Right ventricle myocardium inferior (tissue), 1 donor: ENCODE measurements around the gene STAG3. TPM values are rescaled to one million over a fixed set of nuclear protein-coding genes. Genes with fewer than 3 reads are reported as not detected.
"Not testable (repeated sequence)": the region's sequence is repeated elsewhere in the genome, so short reads cannot be mapped to it uniquely, and the experiment has no call there.

ENCODE experiments used
- ATAC-seq: fragments of 200-7000 bp; cut with Tn5 transposase; one replicate; pipeline ENCODE4 v1.9.1; 2020; ENCODE audit warnings: mild to moderate bottlenecking, moderate library complexity
- DNase-seq: peaks from one replicate; pipeline ENCODE4 v3.0.0; 2021; ENCODE audit errors: missing footprints
- intact Hi-C: fragments of 100-400 bp; cut with DNase I; formaldehyde crosslinking; loops from one replicate; pipeline ENCODE4 v1.11.0; 2022
- long read RNA-seq: library from polyadenylated mRNA; unstranded; transcript quantifications from one replicate; pipeline ENCODE4 v2.0.0, GENCODE V29; 2021
- total RNA-seq: library from RNA; stranded (reverse); fragmentation: NEBNext Ultra II Directional; extraction: Animal tissue kit (Norgen Biotek cat#: 25700); gene quantifications from one replicate; pipeline ENCODE4 v1.2.1, GENCODE V29; 2021
- donor health status: DM: no; HTN: yes; CAD: no; lungs with severe emphysema.

The STAG3 gene, protein sequence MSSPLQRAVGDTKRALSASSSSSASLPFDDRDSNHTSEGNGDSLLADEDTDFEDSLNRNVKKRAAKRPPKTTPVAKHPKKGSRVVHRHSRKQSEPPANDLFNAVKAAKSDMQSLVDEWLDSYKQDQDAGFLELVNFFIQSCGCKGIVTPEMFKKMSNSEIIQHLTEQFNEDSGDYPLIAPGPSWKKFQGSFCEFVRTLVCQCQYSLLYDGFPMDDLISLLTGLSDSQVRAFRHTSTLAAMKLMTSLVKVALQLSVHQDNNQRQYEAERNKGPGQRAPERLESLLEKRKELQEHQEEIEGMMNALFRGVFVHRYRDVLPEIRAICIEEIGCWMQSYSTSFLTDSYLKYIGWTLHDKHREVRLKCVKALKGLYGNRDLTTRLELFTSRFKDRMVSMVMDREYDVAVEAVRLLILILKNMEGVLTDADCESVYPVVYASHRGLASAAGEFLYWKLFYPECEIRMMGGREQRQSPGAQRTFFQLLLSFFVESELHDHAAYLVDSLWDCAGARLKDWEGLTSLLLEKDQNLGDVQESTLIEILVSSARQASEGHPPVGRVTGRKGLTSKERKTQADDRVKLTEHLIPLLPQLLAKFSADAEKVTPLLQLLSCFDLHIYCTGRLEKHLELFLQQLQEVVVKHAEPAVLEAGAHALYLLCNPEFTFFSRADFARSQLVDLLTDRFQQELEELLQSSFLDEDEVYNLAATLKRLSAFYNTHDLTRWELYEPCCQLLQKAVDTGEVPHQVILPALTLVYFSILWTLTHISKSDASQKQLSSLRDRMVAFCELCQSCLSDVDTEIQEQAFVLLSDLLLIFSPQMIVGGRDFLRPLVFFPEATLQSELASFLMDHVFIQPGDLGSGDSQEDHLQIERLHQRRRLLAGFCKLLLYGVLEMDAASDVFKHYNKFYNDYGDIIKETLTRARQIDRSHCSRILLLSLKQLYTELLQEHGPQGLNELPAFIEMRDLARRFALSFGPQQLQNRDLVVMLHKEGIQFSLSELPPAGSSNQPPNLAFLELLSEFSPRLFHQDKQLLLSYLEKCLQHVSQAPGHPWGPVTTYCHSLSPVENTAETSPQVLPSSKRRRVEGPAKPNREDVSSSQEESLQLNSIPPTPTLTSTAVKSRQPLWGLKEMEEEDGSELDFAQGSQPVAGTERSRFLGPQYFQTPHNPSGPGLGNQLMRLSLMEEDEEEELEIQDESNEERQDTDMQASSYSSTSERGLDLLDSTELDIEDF
- total RNA-seq = 0.51 TPM
- long read RNA-seq, partial matches to known transcripts = 1 of 1 reads
- long read RNA-seq, other reads (novel, unspliced or antisense) = 0 of 1 reads

DNA sequence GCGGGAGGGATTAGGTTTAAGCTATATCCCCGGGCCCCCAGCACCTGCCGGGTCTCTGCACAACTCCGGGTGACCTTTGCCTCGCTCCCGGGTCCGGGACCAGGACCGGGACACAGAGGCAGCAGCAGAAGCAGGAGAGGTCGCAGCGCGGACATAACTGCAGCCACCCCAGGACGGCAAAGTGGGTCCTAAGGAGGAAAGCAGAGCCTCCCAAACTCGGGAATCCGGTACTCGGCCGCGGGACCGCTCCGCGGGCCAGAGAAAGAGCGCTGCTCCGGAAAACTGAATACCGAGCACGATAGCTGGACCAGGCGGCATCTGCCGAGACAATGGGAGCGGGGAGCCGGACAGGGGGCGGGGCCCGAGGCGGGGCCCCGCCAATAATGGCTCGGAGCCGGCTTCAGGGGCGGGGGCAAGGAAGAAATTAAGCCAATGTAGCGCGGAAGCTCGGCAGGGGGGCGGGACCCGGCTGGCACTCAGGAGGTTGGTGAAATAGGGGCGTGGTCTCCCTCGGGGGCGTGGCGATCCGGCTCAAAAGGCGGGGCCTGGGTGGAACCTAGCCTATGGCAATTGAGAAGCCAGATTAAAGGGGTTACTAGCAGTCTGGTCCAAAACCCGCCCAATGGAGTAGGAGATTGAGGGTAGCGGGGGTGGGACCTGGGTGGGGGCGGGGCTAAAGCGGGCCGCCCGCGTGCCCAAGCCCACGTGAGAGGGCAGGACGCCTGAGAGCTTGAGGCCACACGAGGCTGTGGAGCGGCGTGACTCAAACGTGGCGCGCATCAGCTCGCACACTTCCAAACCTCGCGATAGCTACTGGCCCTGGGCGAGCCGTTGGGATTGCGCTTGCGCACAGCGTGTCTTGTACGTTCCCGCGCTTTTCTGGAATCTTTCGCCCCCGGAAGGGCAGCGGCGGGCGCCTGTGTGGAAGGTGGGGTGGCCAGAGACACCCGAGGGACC, at the start of gene STAG3, which contains the start of gene GPC2:
Gene STAG3 (plus strand): TSS at position 874 of the 957 bp plus-strand sequence. CDS start 2,639 bp downstream, outside the sequence.
Gene GPC2 (minus strand): TSS at position 337 of the 957 bp plus-strand sequence. CDS start 182 bp downstream, at position 155.
- intact Hi-C loops = no loop called here

DNA sequence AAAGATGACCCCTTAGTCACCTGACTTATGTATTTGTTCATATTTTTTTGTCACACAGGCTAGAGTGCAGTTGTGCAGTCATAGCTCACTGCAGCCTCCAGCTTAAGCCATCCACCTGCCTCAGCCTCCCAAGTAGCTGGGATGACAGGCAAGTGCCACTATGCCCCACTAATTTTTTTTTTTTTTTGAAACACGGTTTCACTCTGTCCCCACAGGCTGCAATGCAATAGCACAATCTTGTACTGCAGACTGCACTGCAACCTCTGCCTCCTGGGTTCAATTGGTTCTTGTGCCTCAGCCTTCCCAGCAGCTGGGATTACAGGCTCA, 49.1 kb upstream of the STAG3 start:
- DNase-seq = no peak
- ATAC-seq = no peak
- intact Hi-C loops = loop anchor here (5.0 kb wide), 3 partner anchors 36 to 136 kb away; no protein-coding TSS in a partner anchor

More for the DNA sequence above, at the start of gene STAG3, which contains the start of gene GPC2:
- peak; percentile 93 for ATAC-seq
- DNase-seq = peak; percentile 98

DNA sequence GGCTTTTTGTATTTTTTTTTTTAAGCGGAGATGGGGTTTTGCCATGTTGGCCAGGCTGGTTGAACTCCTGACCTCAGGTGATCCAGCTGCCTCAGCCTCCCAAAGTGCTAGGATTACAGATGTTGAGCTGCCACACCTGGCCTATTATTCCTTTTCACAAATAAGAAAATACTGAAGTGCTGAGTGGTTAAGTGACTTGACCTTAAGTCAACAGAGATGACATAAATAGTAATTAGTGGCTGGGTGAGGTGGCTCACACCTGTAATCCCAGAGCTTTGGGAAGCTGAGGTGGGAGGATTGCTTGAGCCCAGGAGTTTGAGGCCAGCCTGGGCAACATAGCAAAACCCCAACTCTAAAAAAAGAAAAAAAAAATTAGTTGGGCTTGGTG, 47.5 kb upstream of the STAG3 start:
- ATAC-seq, DNase-seq: not testable (repeated sequence)
- intact Hi-C loops = loop anchor here (5.0 kb wide), 1 partner anchor 218 kb away; no protein-coding TSS in a partner anchor

DNA sequence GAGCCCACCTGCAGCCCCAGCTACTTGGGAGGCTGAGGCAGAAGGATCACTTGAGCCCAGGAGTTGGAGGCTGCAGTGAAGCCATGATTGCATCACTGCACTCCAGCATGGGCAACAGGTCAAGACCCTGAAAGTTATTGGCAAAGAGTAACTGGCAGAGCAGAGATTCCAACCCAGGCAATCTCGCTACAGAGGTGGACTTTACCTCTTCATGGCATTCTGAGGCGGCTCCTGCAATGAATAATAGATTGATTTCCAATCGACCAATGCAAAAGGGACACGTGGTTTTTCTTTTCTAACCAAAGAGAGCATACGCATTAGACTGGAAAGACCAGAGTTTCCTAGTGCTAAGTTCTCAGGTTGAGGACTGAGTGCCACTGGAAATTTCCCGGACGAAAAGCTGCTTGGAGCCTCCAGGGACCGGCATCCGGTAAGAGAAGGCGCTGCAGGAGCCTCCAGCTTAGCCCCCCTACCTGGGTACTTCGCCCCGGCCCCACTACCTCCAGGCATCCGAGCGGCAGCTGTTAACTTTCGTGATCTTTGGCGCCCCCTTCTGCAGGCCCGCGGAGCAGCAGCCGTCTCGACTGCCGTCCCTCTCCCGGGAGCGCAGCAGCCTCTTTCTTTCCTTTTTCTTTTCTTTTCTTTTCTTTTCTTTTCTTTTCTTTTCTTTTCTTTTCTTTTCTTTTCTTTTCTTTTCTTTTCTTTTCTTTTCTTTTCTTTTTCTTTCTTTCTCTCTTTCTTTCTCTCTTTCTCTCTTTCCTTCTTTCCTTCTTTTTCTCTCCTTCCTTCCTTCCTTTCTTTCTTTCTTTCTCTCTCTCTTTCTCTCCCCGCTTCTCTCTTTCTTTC, 46.9 kb upstream of the STAG3 start:
- DNase-seq (peak; percentile 88), ATAC-seq (no peak)
- intact Hi-C loops = loop anchor here (5.0 kb wide), 1 partner anchor 219 kb away; no protein-coding TSS in a partner anchor

DNA sequence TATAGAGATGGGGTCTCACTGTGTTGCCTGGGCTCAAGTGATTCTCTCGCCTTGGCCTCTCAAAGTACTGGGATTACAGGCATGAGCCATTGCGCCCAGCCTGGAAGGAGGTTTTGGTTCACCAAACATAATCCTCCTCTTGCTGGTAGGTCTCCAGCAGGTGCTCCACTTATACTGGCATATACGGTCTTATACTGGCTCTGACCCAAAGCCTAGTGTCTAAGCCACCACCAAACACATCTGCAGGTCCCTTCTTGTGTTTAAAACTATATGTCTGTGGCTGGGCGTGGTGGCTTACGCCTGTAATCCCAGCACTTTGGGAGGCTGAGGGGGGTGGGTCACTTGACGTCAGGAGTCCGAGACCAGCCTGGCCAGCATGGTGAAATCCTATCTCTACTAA, 45.6 kb upstream of the STAG3 start:
- intact Hi-C loops = loop anchor here (5.0 kb wide), 1 partner anchor 220 kb away; no protein-coding TSS in a partner anchor
- no peak for ATAC-seq
- DNase-seq = no peak

DNA sequence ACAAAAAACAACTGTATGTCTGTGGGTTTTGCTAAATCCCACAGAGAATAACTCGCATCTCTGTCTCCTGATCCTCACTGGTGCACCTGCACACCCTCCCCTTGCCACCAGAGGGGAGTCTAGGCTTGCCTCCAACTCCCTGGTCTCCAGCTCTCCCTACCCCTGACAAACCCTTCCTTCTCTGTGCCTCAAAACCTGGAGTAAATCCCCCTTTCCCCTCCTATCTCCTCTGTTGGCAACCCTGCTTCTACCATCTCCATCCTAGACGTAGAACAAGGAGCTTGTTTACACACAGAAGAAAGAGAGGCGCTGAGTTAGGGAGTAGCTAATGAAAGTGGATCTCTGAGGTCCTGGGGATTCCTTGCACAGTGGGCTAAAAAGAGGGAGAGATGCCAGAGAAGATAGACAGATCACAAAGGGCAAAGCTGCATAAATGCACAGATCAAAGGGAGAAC, 45.0 kb upstream of the STAG3 start:
- DNase-seq = no peak
- intact Hi-C loops = loop anchor here (5.0 kb wide), 1 partner anchor 220 kb away; no protein-coding TSS in a partner anchor
- ATAC-seq = peak; percentile 53

DNA sequence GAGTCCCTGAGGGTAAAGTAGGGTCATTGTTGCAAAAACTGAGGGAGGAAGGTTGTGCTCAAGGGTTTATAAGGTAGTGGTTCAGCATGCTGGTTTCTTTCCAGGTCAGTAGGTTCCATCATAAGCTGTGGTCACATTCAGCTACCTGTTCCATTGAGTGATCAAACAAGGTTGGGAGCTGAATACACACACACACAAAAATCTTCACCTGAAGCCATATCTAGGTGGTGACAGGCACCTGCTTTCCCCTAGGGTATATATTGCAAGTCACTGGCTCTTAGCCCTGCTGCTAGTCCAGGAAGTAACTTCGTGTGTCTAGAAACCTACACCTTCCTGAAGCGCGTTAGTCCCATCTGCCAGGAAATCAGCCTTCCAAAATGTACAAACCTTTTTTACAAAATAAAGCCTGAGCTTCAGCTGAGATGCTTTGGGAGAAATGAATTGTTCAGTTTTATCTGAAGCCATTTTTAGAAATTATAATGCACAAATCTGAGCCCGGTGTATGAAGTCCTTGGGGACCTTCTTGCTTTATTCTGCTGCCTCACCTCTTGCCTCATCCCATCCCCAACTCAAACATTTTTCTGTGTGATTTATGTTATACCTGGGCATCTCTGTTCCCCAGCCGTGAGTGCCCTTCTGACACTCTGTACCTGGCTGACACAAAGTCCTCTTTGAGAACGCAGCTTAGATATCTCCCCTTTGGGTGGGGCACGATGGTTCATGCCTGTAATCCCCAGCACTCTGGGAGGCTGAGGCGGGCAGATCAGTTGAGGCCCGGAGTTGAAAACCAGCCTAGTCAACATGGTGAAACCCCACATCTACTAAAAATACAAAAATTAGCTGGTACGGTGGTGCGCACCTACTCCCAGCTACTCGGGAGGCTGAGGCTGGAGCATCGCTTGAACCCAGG, 39.6 kb upstream of the STAG3 start:
- intact Hi-C loops = no loop called here
- no peak for ATAC-seq

DNA sequence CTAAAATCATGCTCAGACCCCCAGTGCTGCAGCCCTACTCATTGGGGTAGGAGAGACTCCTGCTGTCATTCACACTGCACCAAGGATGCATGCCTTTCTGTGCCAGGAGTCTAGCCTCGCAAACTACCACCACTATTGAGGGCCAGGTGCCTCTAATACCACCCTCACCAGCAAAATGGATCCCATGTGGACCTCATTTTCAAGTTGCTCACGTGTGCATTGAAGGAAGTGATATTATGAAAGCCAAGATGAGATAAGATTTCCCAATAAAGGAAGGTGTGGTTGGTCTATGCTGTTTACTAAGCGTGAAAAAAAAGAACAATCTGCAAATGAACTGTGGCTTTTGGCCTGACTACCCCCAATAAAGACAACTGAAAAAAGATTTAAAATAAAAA, 36.2 kb upstream of the STAG3 start:
- DNase-seq = no peak
- intact Hi-C loops = loop anchor here (10.0 kb wide), 1 partner anchor 203 kb away; no protein-coding TSS in a partner anchor

More for the DNA sequence above, 39.6 kb upstream of the STAG3 start:
- DNase-seq = no peak

DNA sequence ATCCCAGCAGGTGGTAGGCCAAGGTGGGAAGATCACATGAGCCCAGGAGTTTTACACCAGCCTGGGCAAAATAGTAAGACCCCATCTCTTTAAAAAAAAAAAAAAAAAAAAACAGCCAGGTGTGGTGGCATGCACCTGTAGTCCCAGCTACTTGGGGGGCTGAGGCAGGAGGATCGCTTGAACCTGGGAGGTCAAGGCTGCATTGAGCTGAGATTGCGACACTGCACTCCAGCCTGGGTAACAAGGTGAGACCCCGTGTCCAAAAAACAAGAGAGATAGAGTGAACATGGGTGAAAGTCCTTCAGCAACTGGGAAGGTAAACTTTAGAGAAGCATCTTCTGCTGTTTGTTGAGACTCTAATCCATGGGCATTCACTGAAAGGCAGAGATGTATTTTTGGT, 35.3 kb upstream of the STAG3 start:
- ATAC-seq (no peak), DNase-seq (no peak)
- intact Hi-C loops = loop anchor here (10.0 kb wide), 1 partner anchor 202 kb away; no protein-coding TSS in a partner anchor

More for the DNA sequence above, 36.2 kb upstream of the STAG3 start:
- no peak for ATAC-seq

DNA sequence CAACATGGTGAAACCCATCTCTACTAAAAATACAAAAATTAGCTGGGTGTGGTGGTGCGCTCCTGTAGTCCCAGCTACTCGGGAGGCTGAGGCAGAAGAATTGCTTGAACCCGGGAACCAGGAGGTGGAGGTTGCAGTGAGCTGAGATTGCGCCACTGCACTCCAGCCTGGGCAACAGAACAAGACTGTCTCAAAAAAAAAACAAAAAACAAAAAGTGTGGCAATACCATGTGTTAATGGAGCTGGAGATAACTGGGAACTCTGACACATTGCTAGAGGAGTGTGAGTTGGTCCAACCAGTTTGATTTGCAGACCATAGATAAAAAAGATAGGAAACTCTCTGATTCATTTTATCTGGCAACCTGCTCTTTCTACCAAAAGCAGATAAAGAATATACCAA, 31.4 kb upstream of the STAG3 start:
- intact Hi-C loops = loop anchor here (10.0 kb wide), 1 partner anchor 198 kb away; no protein-coding TSS in a partner anchor
- ATAC-seq, DNase-seq: not testable (repeated sequence)

DNA sequence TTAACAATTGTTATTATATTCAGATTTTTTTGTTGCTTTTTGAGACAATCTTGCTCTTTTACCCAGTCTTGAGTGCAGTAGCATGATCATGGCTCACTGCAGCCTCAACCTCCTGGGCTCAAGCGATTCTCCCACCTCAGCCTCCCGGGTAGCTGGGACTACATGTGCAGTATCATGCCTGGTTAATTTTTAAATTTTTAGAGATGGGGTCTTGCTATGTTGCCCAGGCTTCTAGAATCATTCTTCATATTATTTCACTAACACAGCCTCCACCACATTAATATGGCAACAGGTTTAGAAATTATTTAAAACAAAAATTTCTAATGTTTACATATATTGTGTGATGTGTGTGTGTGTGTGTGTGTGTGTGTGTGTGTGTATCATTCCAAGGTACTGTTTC, 30.4 kb upstream of the STAG3 start:
- ATAC-seq = no peak
- DNase-seq = no peak
- intact Hi-C loops = loop anchor here (10.0 kb wide), 1 partner anchor 198 kb away; no protein-coding TSS in a partner anchor

DNA sequence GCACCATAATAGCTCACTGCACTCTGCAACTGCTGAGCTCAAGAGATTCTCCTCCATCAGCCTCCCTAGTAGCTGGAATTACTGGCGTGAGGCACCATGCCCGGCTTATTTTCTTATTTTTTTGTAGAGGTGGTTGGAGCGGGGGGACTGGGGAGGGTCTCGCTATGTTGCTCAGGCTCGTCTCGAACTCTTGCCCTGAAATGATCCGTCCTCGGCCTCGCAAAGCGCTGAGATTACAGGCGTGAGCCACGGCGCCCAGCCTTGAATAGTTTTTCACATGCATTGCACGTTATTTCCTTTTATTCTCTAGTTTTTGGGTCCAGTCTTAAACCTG, 29.5 kb upstream of the STAG3 start:
- ATAC-seq (peak; percentile 1), DNase-seq (no peak)
- intact Hi-C loops = loop anchor here (10.0 kb wide), 1 partner anchor 197 kb away; no protein-coding TSS in a partner anchor

DNA sequence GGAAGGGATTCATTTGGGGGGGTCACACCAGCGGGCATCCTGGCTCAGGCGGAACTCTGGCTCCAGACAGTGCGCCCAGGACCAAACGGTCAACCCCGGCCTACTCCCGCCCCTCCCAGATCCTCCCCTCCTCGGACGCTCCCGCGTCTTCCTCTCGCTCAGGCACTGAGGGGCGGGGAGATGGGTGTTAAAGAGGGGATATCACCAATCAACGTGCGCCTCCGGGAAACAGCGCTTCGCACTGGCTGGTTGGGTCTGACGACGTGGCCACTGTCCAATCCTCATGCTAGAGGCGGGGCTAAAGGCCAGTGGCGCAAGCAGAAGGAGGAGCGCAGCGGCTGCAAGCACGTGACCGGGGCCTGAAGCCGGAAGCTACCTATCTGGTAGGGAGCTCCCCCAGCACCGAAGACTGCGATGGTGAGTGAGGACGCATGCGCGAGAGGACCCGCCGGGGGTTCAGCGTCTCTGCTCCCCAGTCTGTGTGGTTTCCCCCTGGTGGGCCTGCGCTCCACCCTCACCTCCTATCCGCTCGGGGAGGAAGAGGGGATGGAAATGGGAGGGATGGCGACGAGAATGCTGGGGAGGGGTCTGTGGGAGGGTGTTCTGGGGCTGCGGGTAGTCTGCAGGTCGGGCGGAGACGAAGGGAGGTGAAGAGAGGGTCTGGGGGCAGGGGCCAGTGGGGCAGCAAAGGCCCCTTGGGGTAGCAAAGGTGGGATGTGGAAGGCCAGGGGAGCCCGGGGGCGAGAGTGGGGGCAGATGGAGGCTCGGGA, 29.0 kb upstream of the STAG3 start, which contains the start of gene LAMTOR4:
Gene LAMTOR4 (plus strand): TSS at position 360 of the 770 bp plus-strand sequence. CDS start 55 bp downstream, at position 415.
- peak; percentile 99 for DNase-seq
- intact Hi-C loops = loop anchor here (10.0 kb wide), 1 partner anchor 196 kb away; no protein-coding TSS in a partner anchor

DNA sequence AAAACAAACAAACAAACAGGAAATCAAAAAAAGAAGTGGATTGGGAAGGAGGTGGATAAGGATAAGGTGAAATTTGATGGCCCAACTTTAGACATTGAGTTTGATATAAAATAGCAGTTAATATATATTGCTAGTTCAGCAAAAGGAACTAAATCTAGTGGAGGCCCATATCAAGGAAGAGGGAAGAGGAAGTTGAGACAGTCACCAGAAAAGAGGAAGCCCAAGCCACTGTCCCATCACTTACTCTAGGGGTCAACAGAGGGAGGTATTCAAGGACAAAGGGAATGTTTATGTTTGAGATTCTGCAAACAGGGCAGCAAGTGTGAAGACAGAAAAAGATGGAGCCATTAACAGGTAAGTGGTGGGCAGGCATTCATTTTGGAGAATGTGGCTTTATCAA, 25.3 kb upstream of the STAG3 start:
- intact Hi-C loops = no loop called here
- ATAC-seq (no peak), DNase-seq (no peak)

More for the DNA sequence above, 29.0 kb upstream of the STAG3 start, which contains the start of gene LAMTOR4:
- ATAC-seq = peak; percentile 100
